Endothelial cell of umbilical vein (primary cell): ENCODE data around the gene TUNAR. TPM values are rescaled to one million over a fixed set of nuclear protein-coding genes. Genes with fewer than 3 reads are reported as not detected.

Experiments used
- BruUV-seq: library from RNA; stranded (reverse); fragments of 400-500 nt; replicated peaks from 2 replicates; lab custom pipeline; 2021; lab: Mats Ljungman, UMichigan
- CTCF ChIA-PET: fragments of 300-600, 350-600 bp; sonication (Branson Sonifier 250); formaldehyde crosslinking; loops from one replicate; lab custom pipeline; 2021; ENCODE audit warnings: antibody characterized with exemption, inconsistent platforms; lab: Charles Lee
- POLR2A ChIA-PET: fragments of 300-600, 350-600 bp; sonication (Branson Sonifier 250); formaldehyde crosslinking; loops from one replicate; lab custom pipeline; 2021; ENCODE audit warnings: antibody characterized with exemption, inconsistent platforms; lab: Charles Lee
- DNase-seq: peaks from one replicate; pipeline ENCODE4 v3.0.0-alpha.2; 2011; ENCODE audit warnings: low read depth, low spot score
- FAIRE-seq: peaks from 2 replicates; lab custom pipeline; 2011; peaks lifted over from hg19 to GRCh38; lab: Jason Lieb, UNC
- H2AFZ ChIP-seq: 2 replicates; pipeline ENCODE4 v1.6.0; 2012; ENCODE audit warnings: low read depth, low read length, control low read depth, inconsistent platforms
- H3K27ac ChIP-seq: 2 replicates; pipeline ENCODE4 v1.5.1; 2011; ENCODE audit warnings: low read depth, mild to moderate bottlenecking, control low read depth, low read length, moderate library complexity; ENCODE audit not compliant: insufficient read depth
- H3K27me3 ChIP-seq, 2 experiments: 2 replicates each; pipeline versions ENCODE4 v1.6.0 to v1.6.1; 2011; ENCODE audit warnings: low read length in 2 of 2, mixed read lengths in 1 of 2; ENCODE audit not compliant: control insufficient read depth in 2 of 2, insufficient read depth in 2 of 2
- H3K36me3 ChIP-seq, 2 experiments: 2 replicates in 1 of 2; 3 replicates in 1 of 2; pipeline ENCODE4 v1.5.1; 2011; ENCODE audit warnings: low read length in 2 of 2, mild to moderate bottlenecking in 1 of 2, moderate library complexity in 1 of 2; ENCODE audit not compliant: control insufficient read depth in 2 of 2, insufficient read depth in 2 of 2; ENCODE audit errors: extremely low read depth in 1 of 2
- H3K4me1 ChIP-seq: 3 replicates; pipeline ENCODE4 v1.5.1; 2011; ENCODE audit warnings: mild to moderate bottlenecking, low read length; ENCODE audit not compliant: control insufficient read depth, insufficient read depth; ENCODE audit errors: extremely low read depth
- H3K4me2 ChIP-seq: 2 replicates; pipeline ENCODE4 v1.6.1; 2011; ENCODE audit warnings: low read length, control low read depth, mixed read lengths; ENCODE audit not compliant: insufficient read depth
- H3K4me3 ChIP-seq, 3 experiments: fragments of 200-600 bp in 1 of 3; sonication (generic), shearing (Covaris generic) in 1 of 3; replicated peaks in 1 of 3; 2 replicates each; pipeline ENCODE4 v1.5.1; 2011 to 2016; ENCODE audit warnings: control low read depth in 3 of 3, low read length in 3 of 3, mild to moderate bottlenecking in 2 of 3, inconsistent platforms in 1 of 3, low read depth in 1 of 3, moderate library complexity in 1 of 3; ENCODE audit not compliant: insufficient read depth in 1 of 3
- H3K79me2 ChIP-seq: 2 replicates; pipeline ENCODE4 v1.6.0; 2012; ENCODE audit warnings: low read length, inconsistent platforms; ENCODE audit not compliant: control insufficient read depth, insufficient read depth
- H3K9ac ChIP-seq: replicated peaks from 2 replicates; pipeline ENCODE3; 2011; ENCODE audit warnings: low read length, control low read depth; ENCODE audit not compliant: insufficient read depth; ENCODE audit errors: extremely low read depth
- H3K9me1 ChIP-seq: replicated peaks from 3 replicates; pipeline ENCODE4 v1.6.0; 2011; ENCODE audit warnings: mild to moderate bottlenecking, low read length; ENCODE audit not compliant: control insufficient read depth, insufficient read depth; ENCODE audit errors: extremely low read depth
- H3K9me3 ChIP-seq: replicated peaks from 2 replicates; pipeline ENCODE4 v1.5.1; 2012; ENCODE audit warnings: low read length, inconsistent platforms; ENCODE audit not compliant: control insufficient read depth, insufficient read depth
- H4K20me1 ChIP-seq: replicated peaks from 2 replicates; pipeline ENCODE3; 2011; ENCODE audit warnings: mild to moderate bottlenecking, low read length; ENCODE audit not compliant: control insufficient read depth, insufficient read depth; ENCODE audit errors: extremely low read depth
- EZH2 ChIP-seq: IDR thresholded peaks from 2 replicates; pipeline ENCODE4 v1.6.1; 2012; ENCODE audit warnings: borderline replicate concordance, low read depth, mild to moderate bottlenecking, moderate library complexity, low read length, inconsistent platforms; ENCODE audit not compliant: severe bottlenecking
- FOS ChIP-seq: IDR thresholded peaks from 2 replicates; pipeline ENCODE4 v1.6.1; 2011; ENCODE audit warnings: mild to moderate bottlenecking, low read length, moderate library complexity, borderline replicate concordance; ENCODE audit not compliant: insufficient read depth
- GATA2 ChIP-seq: IDR thresholded peaks from 2 replicates; pipeline ENCODE4 v1.7.0; 2011; ENCODE audit warnings: low read depth, mild to moderate bottlenecking, moderate library complexity, mixed read lengths, low read length; ENCODE audit not compliant: insufficient read length, insufficient read depth
- JUN ChIP-seq: IDR thresholded peaks from 2 replicates; pipeline ENCODE4 v1.6.1; 2011; ENCODE audit warnings: borderline replicate concordance, low read depth; ENCODE audit not compliant: insufficient read length, insufficient read depth
- MYC ChIP-seq: IDR thresholded peaks from one replicate; pipeline ENCODE4 v1.6.1; 2011; ENCODE audit warnings: mild to moderate bottlenecking, low read depth, low read length
- POLR2A ChIP-seq: IDR thresholded peaks from 2 replicates; pipeline ENCODE4 v1.6.1; 2012; ENCODE audit warnings: low read depth, mild to moderate bottlenecking, control low read depth, low read length
- POLR2AphosphoS5 ChIP-seq: IDR thresholded peaks from 2 replicates; pipeline ENCODE4 v1.6.1; 2012; ENCODE audit warnings: low read depth, mild to moderate bottlenecking, control low read depth, low read length, moderate library complexity; ENCODE audit not compliant: insufficient read depth
- dilution Hi-C: fragments of 300-500 bp; cut with MboI; formaldehyde crosslinking; loops from one replicate; pipeline ENCODE4 v1.15.0; 2019; ENCODE audit warnings: low sequenced_read_pairs; ENCODE audit not compliant: extremely low pct_ligation_motif_present
- intact Hi-C: fragments of 100-400 bp; cut with micrococcal nuclease; formaldehyde crosslinking; loops from one replicate; pipeline ENCODE4 v1.10.0; 2022
- polyA plus RNA-seq, 4 experiments: library from polyadenylated mRNA; depleted of rRNA in 3 of 4; stranded (reverse) in 3 of 4; unstranded in 1 of 4; fragments of >200 nt; gene quantifications; 2 replicates each; pipeline versions ENCODE4 v1.2.1 to v1.2.3, GENCODE V29; 2011 to 2012; ENCODE audit warnings: missing spikeins in 1 of 4
- total RNA-seq: library from RNA; stranded (reverse); gene quantifications from 2 replicates; pipeline ENCODE4 v1.2.3, GENCODE V29; 2021
- TF ChIP-seq, protein P1 (sequence below): IDR thresholded peaks from 2 replicates; pipeline ENCODE4 v1.6.1; 2011; ENCODE audit not compliant: insufficient read depth, insufficient read length
- TF ChIP-seq, protein P2 (sequence below), 2 donors: IDR thresholded peaks; 1 replicate in 1 of 2; 2 replicates in 1 of 2; pipeline ENCODE4 v1.5.1; 2011; ENCODE audit warnings: low read length in 2 of 2, mild to moderate bottlenecking in 2 of 2, moderate library complexity in 2 of 2, control low read depth in 1 of 2, inconsistent platforms in 1 of 2, low read depth in 1 of 2; ENCODE audit not compliant: insufficient read depth in 1 of 2; ENCODE audit errors: extremely low read depth in 1 of 2

TUNAR gene
- total and polyA plus RNA-seq, 2 donors (not counting 3 experiments of a cell fraction or from before 2014, with no cell fraction given): not detected

- Histone ChIP-seq H3K4me2 (no peak overlapping the region), H4K20me1 (no peaks in the 10 kb centered on the region), H2AFZ (no peak overlapping the region), H3K36me3 (no peaks in the 10 kb centered on the region), H3K9me1 (no peaks in the 10 kb centered on the region), H3K4me3 (no peak overlapping the region), H3K27ac (no peak overlapping the region), H3K9ac (no peak overlapping the region), H3K27me3 (peaks cover 2 to 6% of the 10 kb centered on the region in 2 experiments), H3K4me1 (no peaks in the 10 kb centered on the region), H3K79me2 (no peaks in the 10 kb centered on the region), H3K9me3 (no peaks in the 10 kb centered on the region)
- ChIA-PET CTCF (no interaction called here), POLR2A (no interaction called here)
- intact Hi-C loops (no loop called here), dilution Hi-C loops (no loop called here)
- DNase-seq: no peak
- FAIRE-seq: no peak
- TF ChIP-seq JUN (no peak), FOS (no peak), GATA2 (no peak), POLR2A (no peak), MYC (no peak), EZH2 (no peak), POLR2AphosphoS5 (no peak)
- TF ChIP-seq, protein P1, sequence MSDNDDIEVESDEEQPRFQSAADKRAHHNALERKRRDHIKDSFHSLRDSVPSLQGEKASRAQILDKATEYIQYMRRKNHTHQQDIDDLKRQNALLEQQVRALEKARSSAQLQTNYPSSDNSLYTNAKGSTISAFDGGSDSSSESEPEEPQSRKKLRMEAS: no peak
- TF ChIP-seq, protein P2, sequence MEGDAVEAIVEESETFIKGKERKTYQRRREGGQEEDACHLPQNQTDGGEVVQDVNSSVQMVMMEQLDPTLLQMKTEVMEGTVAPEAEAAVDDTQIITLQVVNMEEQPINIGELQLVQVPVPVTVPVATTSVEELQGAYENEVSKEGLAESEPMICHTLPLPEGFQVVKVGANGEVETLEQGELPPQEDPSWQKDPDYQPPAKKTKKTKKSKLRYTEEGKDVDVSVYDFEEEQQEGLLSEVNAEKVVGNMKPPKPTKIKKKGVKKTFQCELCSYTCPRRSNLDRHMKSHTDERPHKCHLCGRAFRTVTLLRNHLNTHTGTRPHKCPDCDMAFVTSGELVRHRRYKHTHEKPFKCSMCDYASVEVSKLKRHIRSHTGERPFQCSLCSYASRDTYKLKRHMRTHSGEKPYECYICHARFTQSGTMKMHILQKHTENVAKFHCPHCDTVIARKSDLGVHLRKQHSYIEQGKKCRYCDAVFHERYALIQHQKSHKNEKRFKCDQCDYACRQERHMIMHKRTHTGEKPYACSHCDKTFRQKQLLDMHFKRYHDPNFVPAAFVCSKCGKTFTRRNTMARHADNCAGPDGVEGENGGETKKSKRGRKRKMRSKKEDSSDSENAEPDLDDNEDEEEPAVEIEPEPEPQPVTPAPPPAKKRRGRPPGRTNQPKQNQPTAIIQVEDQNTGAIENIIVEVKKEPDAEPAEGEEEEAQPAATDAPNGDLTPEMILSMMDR (IDR thresholded peaks at IDR 0.05; ENCODE audit: extremely low read depth in 1 of 2, insufficient read depth in 1 of 2, low read depth in 1 of 2, low read length in 2 of 2): no peak
- no TSS peak for BruUV-seq
These were observed 536 bp upstream of the TUNAR start for GRCh38 chr14:95875831-95876760.
